ENCODE results near the gene CDC7.

DNA sequence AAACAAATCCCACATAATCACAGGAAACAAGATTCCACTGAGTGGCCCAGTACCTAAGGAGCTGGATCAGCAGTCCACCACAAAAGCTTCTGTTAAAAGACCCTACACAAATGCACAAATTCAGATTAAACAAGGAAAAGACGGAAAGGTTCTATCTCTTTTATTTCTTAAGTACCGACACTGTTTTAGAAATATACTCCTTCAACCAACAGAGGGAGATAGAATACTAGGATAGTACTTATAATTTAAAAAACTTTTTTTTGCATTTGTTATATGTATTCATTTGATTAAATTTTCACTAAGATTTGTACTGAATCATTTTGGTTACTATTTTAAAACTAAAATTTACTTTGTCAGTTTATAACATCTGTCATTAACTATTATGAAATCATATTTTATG lies 12.5 kb downstream of the CDC7 start:
- TF ChIP-seq POLR2A (conservative IDR thresholded peaks at IDR 0.05) (no peak), SP1 (CRISPR knock-in tag; IDR thresholded peaks at IDR 0.05) (no peak), RBFOX2 (IDR thresholded peaks at IDR 0.05; ENCODE audit: low read depth, low read length) (no peak), NONO (IDR thresholded peaks at IDR 0.05; ENCODE audit: low read depth in 2 of 2, low read length in 1 of 2) (no peak), SIN3A (IDR thresholded peaks at IDR 0.05; ENCODE audit: borderline replicate concordance in 2 of 2, control insufficient read depth in 1 of 2, low read depth in 2 of 2, low read length in 2 of 2) (no peak), PHF21A (IDR thresholded peaks at IDR 0.05; ENCODE audit: borderline replicate concordance, low read depth) (no peak)
- TF ChIP-seq, protein P1, sequence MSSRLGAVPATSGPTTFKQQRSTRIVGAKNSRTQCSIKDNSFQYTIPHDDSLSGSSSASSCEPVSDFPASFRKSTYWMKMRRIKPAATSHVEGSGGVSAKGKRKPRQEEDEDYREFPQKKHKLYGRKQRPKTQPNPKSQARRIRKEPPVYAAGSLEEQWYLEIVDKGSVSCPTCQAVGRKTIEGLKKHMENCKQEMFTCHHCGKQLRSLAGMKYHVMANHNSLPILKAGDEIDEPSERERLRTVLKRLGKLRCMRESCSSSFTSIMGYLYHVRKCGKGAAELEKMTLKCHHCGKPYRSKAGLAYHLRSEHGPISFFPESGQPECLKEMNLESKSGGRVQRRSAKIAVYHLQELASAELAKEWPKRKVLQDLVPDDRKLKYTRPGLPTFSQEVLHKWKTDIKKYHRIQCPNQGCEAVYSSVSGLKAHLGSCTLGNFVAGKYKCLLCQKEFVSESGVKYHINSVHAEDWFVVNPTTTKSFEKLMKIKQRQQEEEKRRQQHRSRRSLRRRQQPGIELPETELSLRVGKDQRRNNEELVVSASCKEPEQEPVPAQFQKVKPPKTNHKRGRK (tag; IDR thresholded peaks at IDR 0.05), result no peak
- TF ChIP-seq, protein P2, sequence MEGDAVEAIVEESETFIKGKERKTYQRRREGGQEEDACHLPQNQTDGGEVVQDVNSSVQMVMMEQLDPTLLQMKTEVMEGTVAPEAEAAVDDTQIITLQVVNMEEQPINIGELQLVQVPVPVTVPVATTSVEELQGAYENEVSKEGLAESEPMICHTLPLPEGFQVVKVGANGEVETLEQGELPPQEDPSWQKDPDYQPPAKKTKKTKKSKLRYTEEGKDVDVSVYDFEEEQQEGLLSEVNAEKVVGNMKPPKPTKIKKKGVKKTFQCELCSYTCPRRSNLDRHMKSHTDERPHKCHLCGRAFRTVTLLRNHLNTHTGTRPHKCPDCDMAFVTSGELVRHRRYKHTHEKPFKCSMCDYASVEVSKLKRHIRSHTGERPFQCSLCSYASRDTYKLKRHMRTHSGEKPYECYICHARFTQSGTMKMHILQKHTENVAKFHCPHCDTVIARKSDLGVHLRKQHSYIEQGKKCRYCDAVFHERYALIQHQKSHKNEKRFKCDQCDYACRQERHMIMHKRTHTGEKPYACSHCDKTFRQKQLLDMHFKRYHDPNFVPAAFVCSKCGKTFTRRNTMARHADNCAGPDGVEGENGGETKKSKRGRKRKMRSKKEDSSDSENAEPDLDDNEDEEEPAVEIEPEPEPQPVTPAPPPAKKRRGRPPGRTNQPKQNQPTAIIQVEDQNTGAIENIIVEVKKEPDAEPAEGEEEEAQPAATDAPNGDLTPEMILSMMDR (IDR thresholded peaks at IDR 0.05 in 2 of 3, conservative IDR thresholded peaks at IDR 0.05 in 1 of 3; ENCODE audit: insufficient read depth in 2 of 3, low read depth in 1 of 3, low read length in 3 of 3), result 0 out of 6 replicates have a peak, but pooled peaks of 1 of the 3 experiments have one; percentile 10
- TF ChIP-seq, protein P3, sequence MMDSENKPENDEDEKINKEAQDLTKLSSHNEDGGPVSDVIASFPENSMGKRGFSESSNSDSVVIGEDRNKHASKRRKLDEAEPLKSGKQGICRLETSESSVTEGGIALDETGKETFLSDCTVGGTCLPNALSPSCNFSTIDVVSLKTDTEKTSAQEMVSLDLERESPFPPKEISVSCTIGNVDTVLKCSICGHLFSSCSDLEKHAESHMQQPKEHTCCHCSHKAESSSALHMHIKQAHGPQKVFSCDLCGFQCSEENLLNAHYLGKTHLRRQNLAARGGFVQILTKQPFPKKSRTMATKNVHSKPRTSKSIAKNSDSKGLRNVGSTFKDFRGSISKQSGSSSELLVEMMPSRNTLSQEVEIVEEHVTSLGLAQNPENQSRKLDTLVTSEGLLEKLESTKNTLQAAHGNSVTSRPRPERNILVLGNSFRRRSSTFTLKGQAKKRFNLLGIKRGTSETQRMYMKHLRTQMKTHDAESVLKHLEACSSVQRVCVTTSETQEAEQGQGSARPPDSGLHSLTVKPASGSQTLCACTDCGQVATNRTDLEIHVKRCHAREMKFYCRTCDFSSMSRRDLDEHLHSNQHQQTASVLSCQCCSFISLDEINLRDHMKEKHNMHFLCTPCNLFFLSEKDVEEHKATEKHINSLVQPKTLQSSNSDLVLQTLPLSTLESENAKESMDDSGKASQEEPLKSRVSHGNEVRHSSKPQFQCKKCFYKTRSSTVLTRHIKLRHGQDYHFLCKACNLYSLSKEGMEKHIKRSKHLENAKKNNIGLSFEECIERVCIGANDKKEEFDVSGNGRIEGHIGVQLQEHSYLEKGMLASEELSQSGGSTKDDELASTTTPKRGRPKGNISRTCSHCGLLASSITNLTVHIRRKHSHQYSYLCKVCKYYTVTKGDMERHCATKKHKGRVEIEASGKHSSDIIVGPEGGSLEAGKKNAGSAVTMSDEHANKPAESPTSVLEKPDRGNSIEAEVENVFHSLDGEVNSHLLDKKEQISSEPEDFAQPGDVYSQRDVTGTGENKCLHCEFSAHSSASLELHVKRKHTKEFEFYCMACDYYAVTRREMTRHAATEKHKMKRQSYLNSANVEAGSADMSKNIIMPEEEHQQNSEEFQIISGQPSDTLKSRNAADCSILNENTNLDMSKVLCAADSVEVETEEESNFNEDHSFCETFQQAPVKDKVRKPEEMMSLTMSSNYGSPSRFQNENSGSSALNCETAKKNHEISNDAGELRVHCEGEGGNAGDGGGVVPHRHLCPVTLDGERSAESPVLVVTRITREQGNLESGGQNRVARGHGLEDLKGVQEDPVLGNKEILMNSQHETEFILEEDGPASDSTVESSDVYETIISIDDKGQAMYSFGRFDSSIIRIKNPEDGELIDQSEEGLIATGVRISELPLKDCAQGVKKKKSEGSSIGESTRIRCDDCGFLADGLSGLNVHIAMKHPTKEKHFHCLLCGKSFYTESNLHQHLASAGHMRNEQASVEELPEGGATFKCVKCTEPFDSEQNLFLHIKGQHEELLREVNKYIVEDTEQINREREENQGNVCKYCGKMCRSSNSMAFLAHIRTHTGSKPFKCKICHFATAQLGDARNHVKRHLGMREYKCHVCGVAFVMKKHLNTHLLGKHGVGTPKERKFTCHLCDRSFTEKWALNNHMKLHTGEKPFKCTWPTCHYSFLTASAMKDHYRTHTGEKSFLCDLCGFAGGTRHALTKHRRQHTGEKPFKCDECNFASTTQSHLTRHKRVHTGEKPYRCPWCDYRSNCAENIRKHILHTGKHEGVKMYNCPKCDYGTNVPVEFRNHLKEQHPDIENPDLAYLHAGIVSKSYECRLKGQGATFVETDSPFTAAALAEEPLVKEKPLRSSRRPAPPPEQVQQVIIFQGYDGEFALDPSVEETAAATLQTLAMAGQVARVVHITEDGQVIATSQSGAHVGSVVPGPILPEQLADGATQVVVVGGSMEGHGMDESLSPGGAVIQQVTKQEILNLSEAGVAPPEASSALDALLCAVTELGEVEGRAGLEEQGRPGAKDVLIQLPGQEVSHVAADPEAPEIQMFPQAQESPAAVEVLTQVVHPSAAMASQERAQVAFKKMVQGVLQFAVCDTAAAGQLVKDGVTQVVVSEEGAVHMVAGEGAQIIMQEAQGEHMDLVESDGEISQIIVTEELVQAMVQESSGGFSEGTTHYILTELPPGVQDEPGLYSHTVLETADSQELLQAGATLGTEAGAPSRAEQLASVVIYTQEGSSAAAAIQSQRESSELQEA (IDR thresholded peaks at IDR 0.05; ENCODE audit: low read depth), result no peak
- TF ChIP-seq, protein P4, sequence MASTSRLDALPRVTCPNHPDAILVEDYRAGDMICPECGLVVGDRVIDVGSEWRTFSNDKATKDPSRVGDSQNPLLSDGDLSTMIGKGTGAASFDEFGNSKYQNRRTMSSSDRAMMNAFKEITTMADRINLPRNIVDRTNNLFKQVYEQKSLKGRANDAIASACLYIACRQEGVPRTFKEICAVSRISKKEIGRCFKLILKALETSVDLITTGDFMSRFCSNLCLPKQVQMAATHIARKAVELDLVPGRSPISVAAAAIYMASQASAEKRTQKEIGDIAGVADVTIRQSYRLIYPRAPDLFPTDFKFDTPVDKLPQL (IDR thresholded peaks at IDR 0.05; ENCODE audit: extremely low read depth, insufficient read length), result no peak
